Psoas muscle (tissue), 8 donors: ENCODE results near the gene METTL26. TPM values are rescaled to one million over a fixed set of nuclear protein-coding genes. Genes with fewer than 3 reads are reported as not detected.

Experiments used
- ATAC-seq, 4 donors: fragments of 200-7000 bp; cut with Tn5 transposase; one replicate each; pipeline ENCODE4 v1.9.1; 2020; ENCODE audit warnings: moderate library complexity in 3 of 4, mild to moderate bottlenecking in 2 of 4
- DNase-seq, 2 donors: peaks; one replicate each; pipeline ENCODE4 v3.0.0-alpha.2; 2020
- H3K27ac ChIP-seq: fragments of 200-600 bp; one replicate; pipeline ENCODE4 v1.8.0; 2022
- H3K27me3 ChIP-seq, 3 donors: fragments of 200-600 bp in 1 of 3; one replicate each; pipeline versions ENCODE4 v1.6.1 to v1.8.0; 2013 to 2022; ENCODE audit warnings: low read length in 2 of 3, mild to moderate bottlenecking in 2 of 3, moderate library complexity in 1 of 3; ENCODE audit not compliant: insufficient read depth in 3 of 3
- H3K36me3 ChIP-seq, 2 donors: fragments of 200-600 bp in 1 of 2; one replicate each; pipeline versions ENCODE4 v1.6.1 to v1.8.0; 2013 to 2022; ENCODE audit warnings: low read depth in 1 of 2, mild to moderate bottlenecking in 1 of 2, moderate library complexity in 1 of 2; ENCODE audit not compliant: insufficient read depth in 1 of 2
- H3K4me1 ChIP-seq: fragments of 200-600 bp; one replicate; pipeline ENCODE4 v1.8.0; 2022
- H3K4me3 ChIP-seq: fragments of 200-600 bp; one replicate; pipeline ENCODE4 v1.8.0; 2022; ENCODE audit warnings: mild to moderate bottlenecking
- H3K9me3 ChIP-seq: fragments of 200-600 bp; one replicate; pipeline ENCODE4 v1.8.0; 2022
- WGBS, 3 donors: extraction: QIAGEN DNeasy Blood & Tissue Kit; methylation state at CpG; one replicate each; pipeline versions ENCODE4 v1.1.6 to v1.1.7; 2013; 5-methylcytosine and 5-hydroxymethylcytosine counted together
- intact Hi-C, 2 donors: fragments of 100-400 bp; cut with DNase I; formaldehyde crosslinking; loops; one replicate each; pipeline versions ENCODE4 v1.11.0 to v1.14.2; 2022
- polyA plus RNA-seq, 3 donors: library from polyadenylated mRNA; stranded (reverse); fragments of 200-250 nt; gene quantifications; one replicate each; pipeline ENCODE4 v1.2.3, GENCODE V29; 2013
- total RNA-seq, 4 donors: library from RNA; stranded (reverse); fragmentation: NEBNext Ultra II Directional in 2 of 4; extraction: Animal tissue kit (Norgen Biotek cat#: 25700) in 2 of 4; gene quantifications; one replicate each; pipeline versions ENCODE4 v1.2.1 to v1.2.4, GENCODE V29; 2021 to 2023
- TF ChIP-seq, protein P1 (sequence below): fragments of 200-600 bp; IDR thresholded peaks from one replicate; pipeline ENCODE4 v1.8.0; 2022; ENCODE audit warnings: antibody characterized with exemption
- donor health status: healthy with polysubstance abuse.
- donor health status: DM: no; HTN: no; CAD: no; lungs with moderate emphysema.
- donor health status: Bipolar disorder and iron deficiency.
- donor health status: healthy.
- donor health status: DM: yes; HTN: yes; CAD: no.
- donor health status: DM: no; HTN: no; CAD: no.
- donor health status: DM: no; HTN: no; CAD: no.
- donor health status: DM: yes; HTN: yes; CAD: no.

METTL26 gene
- total and polyA plus RNA-seq, 7 donors: 42.4 to 97.8 (median 55.6) TPM

DNA sequence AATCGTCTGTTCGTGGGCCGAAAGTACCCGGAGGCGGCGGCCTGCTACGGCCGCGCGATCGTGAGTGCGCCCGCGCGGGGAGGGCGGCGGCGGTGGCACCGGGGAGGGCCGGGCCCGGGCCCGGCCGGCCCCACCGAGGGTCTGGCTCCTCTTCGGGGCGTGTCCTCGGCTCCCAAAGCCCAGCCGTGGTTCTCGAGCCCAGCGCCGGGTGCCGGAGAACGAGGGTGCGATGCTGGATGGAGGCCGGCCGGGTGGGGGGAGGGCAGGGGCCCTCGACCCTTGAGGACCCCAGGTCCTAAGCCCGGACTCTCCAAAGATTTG is 44.5 kb upstream of the METTL26 start:
- H3K36me3 ChIP-seq: peaks cover 5 to 20% of the 10 kb centered on the region in 2 donors
- TF ChIP-seq, protein P1, sequence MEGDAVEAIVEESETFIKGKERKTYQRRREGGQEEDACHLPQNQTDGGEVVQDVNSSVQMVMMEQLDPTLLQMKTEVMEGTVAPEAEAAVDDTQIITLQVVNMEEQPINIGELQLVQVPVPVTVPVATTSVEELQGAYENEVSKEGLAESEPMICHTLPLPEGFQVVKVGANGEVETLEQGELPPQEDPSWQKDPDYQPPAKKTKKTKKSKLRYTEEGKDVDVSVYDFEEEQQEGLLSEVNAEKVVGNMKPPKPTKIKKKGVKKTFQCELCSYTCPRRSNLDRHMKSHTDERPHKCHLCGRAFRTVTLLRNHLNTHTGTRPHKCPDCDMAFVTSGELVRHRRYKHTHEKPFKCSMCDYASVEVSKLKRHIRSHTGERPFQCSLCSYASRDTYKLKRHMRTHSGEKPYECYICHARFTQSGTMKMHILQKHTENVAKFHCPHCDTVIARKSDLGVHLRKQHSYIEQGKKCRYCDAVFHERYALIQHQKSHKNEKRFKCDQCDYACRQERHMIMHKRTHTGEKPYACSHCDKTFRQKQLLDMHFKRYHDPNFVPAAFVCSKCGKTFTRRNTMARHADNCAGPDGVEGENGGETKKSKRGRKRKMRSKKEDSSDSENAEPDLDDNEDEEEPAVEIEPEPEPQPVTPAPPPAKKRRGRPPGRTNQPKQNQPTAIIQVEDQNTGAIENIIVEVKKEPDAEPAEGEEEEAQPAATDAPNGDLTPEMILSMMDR: no peak
- WGBS, 3 donors: 0 to 1% (median 0%) methylated on average over 32 to 38 of the region's 38 CpGs
- intact Hi-C loops: no loop called here
- H3K4me1 ChIP-seq: peaks cover 40% of the 10 kb centered on the region
- peak overlapping the region; percentile 97 for H3K27ac ChIP-seq
- DNase-seq (no peak), ATAC-seq (no peak)
- no peaks in the 10 kb centered on the region for H3K27me3 ChIP-seq
- no peaks in the 10 kb centered on the region for H3K9me3 ChIP-seq
- H3K4me3 ChIP-seq: peak overlapping the region; percentile 85

DNA sequence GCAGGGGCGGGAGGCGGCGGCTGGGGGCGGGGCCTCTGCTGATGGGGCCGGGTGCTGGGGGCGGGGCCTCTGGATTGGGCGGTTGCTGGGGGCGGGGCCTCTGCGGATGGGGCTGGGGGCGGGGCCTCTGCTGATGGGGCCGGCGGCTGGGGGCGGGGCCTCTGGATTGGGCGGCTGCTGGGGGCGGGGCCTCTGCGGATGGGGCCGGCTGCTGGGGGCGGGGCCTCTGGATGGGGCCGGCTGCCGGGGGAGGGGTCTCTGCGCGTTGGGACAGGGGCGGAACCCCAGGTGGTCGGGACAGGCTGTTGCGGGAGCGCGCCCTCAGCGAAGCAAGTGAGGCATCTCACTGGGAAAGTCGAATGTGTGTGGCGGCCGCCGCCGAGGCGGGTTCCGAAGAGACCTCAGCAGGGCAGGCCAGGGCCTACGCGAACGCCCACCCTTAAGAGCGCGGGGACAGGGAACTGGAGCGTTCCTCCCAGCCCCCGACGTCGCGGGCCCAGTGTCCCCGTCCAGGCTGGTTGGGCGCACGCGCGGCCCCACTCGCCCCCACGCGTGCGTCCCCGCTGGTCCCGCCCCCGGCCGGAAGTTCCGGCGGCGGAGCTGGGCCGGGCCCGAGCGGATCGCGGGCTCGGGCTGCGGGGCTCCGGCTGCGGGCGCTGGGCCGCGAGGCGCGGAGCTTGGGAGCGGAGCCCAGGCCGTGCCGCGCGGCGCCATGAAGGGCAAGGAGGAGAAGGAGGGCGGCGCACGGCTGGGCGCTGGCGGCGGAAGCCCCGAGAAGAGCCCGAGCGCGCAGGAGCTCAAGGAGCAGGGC is 43.9 kb upstream of the METTL26 start, which contains the start of gene STUB1:
STUB1 (plus strand) TSS at position 597 of the 811 bp plus-strand sequence; CDS start at position 713, 116 bp downstream.
- H3K4me1 ChIP-seq: peaks cover 40% of the 10 kb centered on the region
- H3K9me3 ChIP-seq: no peaks in the 10 kb centered on the region
- peaks cover 5 to 20% of the 10 kb centered on the region in 2 donors for H3K36me3 ChIP-seq
- TF ChIP-seq, protein P1: no peak
- H3K27me3 ChIP-seq: no peaks in the 10 kb centered on the region
- intact Hi-C loops: no loop called here
- H3K27ac ChIP-seq: peak within 1 kb of the TSS; percentile 97
- ATAC-seq: peak; percentile 79 to 80 (median 80)
- WGBS, 3 donors: 0 to 1% (median 1%) methylated on average over 42 to 91 of the region's 91 CpGs
- peak within 1 kb of the TSS; percentile 85 for H3K4me3 ChIP-seq
- peak; percentile 89 to 94 for DNase-seq

DNA sequence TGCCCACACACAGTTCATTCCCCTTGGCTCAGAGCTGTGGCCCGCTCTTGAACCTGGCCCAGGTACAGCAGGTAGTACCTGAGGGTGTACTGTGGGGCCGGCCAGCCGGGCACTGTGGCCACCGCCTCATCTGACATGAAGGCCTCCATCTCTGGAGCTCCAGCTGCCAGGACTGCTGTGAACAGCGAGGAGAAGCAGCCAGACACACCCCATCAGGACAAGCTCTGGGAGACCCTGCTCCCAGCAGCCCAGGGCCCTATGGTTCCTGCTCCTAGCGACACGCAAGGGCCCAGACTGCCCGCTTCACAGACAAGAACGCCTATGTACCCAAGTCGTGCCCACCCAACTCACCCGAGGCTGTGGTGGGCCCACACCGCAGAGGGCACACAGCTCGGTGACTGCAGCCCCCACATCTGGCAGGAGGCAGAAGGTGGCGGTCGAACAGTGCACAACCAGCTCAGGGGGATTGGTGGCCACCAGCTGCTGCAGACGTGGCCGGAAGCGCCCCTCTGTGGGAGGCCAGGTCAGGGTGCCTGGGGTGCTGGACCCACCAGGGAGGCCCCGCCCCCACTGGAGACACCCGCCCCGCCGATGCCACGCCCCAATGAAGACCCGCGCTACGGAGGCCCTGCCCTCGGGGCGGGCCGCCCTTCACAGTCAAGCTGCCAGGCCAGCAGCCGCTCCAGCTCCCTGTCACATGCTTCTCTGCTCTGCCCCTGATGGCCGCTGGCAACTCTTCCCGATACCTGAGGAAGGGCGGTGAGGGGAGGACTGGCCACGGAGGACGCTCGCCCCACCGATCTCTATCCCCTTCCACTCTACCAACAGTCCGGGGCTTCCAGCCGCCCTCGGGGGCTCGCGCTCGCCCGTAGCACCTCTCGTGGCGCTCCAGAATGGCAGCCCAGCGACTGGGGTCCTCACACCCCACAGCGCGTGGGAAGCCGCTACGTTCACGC is 43.0 kb upstream of the METTL26 start:
- peak; percentile 76 to 82 for DNase-seq
- peaks cover 5 to 20% of the 10 kb centered on the region in 2 donors for H3K36me3 ChIP-seq
- no peaks in the 10 kb centered on the region for H3K27me3 ChIP-seq
- peak; percentile 26 to 36 (median 29) for ATAC-seq
- peak overlapping the region; percentile 81 for H3K27ac ChIP-seq
- no peaks in the 10 kb centered on the region for H3K9me3 ChIP-seq
- 20 to 26% (median 22%) methylated on average over 44 to 52 of the region's 52 CpGs for WGBS, 3 donors
- TF ChIP-seq, protein P1: no peak
- H3K4me1 ChIP-seq: peaks cover 37% of the 10 kb centered on the region
- peak overlapping the region; percentile 85 for H3K4me3 ChIP-seq
- intact Hi-C loops: no loop called here

DNA sequence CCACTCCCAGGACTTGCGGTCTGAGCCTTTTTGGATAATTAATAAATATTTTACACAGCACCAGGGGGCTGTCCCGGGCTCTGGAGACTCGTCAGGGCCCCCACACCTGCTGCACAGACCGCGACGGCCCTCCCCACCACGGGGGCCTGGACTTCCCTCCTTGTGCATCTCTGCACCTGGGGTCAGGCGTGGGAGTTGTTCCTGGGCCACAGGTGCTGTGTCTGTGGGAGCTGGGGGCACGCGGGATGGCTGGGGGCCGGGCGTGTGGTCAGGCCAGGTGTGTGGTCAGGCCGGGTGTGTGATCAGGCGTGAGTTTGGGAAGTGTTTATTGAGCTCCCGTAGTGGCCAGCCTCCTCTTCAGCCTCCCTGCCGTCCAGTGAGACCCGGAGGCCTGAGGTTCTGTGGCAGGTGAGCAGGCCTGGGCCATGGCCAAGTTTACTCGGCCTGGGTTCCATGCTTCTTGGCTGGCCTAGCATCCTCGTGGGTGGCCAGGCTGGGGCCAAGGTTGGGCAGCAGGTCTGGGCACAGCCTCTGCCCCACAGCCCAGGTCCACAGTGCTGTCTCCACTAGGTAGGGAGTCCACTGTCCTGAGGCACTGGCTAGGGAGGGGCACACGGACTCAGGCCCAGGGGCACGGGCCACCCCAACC is 42.2 kb upstream of the METTL26 start:
- Histone ChIP-seq H3K36me3 (peaks cover 5 to 23% of the 10 kb centered on the region in 2 donors), H3K9me3 (no peaks in the 10 kb centered on the region), H3K4me1 (peaks cover 32% of the 10 kb centered on the region), H3K27me3 (no peaks in the 10 kb centered on the region), H3K27ac (no peak overlapping the region), H3K4me3 (no peak overlapping the region)
- intact Hi-C loops: no loop called here
- TF ChIP-seq, protein P1: no peak
- DNase-seq: no peak
- no peak for ATAC-seq
- WGBS, 3 donors: 61 to 72% (median 63%) methylated on average over 21 of the region's 21 CpGs
